Activated CD4-positive, alpha-beta T cell treated with anti-CD3 and anti-CD28 coated beads, Interleukin-2, Interleukin-6, amounts not matched to agents 100 ng/mL and 50 ng/mL, durations not matched to agents 16 hours and 8 hours (primary cell): ENCODE results near the gene CSTF2T.

Source experiments
- DNase-seq: peaks from one replicate; pipeline ENCODE4 v3.0.0-alpha.2; 2020

The CSTF2T gene, protein sequence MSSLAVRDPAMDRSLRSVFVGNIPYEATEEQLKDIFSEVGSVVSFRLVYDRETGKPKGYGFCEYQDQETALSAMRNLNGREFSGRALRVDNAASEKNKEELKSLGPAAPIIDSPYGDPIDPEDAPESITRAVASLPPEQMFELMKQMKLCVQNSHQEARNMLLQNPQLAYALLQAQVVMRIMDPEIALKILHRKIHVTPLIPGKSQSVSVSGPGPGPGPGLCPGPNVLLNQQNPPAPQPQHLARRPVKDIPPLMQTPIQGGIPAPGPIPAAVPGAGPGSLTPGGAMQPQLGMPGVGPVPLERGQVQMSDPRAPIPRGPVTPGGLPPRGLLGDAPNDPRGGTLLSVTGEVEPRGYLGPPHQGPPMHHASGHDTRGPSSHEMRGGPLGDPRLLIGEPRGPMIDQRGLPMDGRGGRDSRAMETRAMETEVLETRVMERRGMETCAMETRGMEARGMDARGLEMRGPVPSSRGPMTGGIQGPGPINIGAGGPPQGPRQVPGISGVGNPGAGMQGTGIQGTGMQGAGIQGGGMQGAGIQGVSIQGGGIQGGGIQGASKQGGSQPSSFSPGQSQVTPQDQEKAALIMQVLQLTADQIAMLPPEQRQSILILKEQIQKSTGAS

GRCh38 chr10:51699475-51700227 lies at the start of gene CSTF2T:
CSTF2T (minus strand) TSS chr10:51699595; CDS start chr10:51699549, 46 bp downstream.
- DNase-seq = peak; percentile 94

DNA sequence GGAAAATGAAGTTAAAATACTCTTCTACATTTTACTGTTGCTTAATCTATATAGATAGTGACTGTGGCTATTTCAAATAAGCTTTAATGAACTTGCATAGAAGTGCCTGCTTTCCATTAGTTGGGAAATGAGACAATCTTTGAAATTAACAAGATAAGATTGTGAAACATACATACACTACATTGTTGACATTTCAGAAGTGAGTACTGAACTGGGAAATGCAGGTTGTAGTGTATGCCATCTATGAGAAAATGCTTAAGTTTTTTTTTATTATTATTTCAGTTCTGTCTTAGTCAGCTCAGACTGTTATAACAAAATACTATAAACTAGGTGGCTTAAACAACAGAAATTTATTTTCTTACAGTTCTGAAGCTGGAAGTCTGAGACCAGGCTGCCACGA lies 49.6 kb upstream of the CSTF2T start:
- DNase-seq = no peak

- DNase-seq = no peak
These were observed 47.8 kb upstream of the CSTF2T start for GRCh38 chr10:51747216-51747615.

DNA sequence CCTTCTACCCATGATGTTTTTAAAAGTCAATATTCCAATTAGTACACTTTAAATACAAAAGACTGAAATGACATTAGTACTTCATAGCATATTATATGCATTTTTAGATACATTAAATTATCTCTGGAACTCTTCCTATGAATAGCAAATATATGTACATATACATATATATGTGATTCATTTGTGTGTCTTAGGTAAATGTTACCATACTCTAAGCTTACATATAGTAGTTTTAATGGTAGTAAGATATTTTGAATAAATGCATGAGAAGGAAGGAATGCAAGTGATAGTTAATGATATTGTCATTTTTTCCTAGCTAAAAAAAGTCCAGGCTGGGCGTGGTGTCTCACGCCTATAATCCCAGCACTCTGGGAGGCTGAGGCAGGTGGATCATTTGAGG lies 46.0 kb upstream of the CSTF2T start:
- DNase-seq = no peak

DNA sequence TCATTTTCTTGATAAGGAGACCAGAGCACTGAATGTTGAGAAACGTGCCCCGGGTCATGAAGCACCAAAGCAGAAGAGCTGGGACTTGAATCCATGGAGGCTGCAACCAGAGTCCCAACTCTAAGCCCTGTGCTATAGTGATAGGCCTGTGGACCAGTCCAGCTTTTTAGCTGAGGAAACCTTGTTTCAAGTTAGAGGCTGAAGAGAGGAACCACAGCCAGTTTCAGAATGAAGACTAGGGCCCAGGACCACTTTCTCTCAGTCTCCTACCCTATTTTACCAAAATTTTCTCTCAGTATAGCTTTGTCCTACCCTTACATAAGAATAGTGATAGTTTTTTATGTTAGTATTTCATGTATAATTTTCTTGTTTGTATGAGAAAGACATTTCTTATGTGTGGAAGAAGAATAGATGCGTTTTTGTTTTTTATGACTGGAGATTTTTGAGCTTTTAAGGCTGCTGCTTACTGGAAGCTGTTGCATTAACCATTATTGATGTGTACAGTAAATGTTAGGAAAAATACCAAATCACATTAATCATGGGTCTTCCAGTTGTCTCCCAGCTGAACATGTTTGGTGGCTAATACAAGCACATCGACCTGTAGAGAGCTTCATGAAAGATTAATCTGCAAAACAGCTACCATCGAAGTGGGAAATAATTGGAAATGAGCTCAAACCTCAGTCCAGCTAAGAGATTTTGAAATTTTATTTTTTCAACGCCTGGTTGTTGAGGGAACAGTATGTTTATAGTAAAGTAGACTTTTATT lies 45.0 kb upstream of the CSTF2T start:
- no peak for DNase-seq

DNA sequence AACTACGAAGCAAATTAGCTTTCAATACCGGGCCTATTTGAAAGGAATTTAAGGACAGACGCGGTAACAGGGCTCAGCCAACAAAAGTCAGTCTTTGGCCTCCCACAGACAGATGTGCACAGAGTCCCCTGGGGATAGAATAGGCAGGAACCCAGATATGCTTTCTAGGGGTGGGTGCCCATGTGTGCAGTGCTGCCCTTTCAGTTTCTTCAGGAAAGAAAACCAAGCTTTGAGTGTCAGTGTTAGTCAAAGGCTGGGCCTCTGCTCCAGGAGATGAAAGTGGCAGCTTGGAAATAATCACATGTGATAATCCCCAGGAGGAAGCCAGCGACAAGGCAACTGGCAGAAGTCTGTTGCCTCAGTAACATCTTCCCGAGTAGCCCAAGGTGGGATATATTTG lies 43.8 kb upstream of the CSTF2T start:
- DNase-seq = no peak

GRCh38 chr10:51733057-51733456 lies 33.7 kb upstream of the CSTF2T start:
- DNase-seq = no peak

DNA sequence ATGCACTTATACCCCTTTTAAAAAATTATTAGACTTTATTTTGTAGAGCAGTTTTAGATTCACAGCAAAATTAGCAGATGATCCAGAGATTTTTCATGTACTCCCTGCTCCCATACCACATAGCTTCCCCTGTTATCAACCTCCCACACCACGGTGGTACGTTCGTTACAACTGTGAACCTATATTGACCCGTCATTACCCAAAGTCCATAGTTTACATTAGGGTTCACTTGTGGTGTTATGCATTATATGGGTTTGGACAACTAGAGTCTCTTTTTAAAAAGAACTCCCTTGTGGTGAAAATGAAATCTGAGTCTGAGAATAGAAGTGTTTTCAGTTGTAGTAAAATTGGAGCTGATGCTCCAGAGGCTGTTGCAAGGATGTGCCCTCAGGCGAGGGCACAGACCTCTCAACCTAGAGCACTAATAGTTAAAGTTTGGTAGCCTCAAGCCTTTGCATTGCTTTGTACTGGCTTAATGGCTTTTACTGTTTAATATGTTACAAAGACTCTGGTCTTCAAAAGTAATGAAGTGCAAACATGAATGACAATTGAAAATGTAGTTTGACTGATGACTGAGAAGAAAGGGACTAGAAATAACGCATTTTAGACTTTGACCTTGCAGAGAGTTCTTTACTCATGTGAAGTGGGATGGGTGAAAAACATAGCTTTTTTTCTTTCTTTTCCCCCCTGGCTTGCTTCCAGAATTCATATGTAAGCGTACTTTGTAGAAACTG lies 30.6 kb upstream of the CSTF2T start:
- DNase-seq = no peak

DNA sequence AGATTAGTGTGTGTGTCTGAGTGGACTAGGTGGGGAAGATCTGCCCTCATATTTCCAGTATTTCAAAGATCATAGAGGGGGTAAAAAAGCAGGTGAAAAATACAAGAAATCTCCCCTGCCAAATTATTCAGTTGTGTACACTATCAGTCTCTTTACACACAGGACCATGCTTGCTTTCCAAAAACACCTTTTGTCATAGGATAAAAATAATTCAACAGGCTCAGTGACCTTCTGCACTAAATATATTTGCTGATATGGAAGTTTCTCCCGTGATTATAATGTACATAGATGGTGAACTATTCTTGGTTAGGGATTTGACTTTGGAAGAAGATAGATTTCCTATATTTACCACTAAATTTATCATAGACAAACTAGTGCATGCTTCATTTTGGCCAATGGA lies 24.6 kb upstream of the CSTF2T start:
- DNase-seq = no peak

GRCh38 chr10:51718804-51719291 lies 19.5 kb upstream of the CSTF2T start:
- DNase-seq = no peak

GRCh38 chr10:51716981-51717380 lies 17.6 kb upstream of the CSTF2T start:
- DNase-seq = no peak

- no peak for DNase-seq
These were observed 12.1 kb upstream of the CSTF2T start for GRCh38 chr10:51711519-51711891.

DNA sequence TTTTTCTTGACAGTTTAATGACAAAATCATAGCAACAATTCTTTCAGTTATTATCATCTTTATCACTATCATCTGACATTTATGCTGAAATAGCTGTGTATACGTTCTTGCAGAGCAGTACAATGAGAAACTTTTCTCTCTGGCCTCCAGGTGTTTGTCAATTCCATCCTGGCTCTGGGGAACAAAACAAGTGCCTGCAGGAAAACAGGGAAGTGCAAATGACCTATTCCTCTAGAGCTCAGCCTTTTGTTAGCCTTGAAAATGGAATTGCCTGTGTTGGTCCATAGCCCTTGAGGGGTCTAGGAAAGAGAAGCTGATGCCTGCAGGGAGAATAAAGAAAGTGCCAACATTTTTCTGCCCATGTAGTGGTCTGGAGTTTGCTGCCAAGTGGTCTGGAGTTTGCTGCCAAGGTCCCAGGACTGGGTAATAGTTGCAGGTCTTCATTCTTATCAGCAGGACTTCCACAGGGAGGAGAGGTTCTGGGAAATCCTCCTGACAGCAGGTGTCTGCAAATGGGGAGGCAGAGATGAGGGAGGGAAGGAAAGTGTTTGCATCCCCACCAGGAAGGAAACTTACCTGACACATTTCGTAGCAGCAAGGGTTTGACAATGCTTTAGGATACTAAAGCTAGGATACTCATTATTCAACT lies 10.1 kb upstream of the CSTF2T start:
- no peak for DNase-seq

DNA sequence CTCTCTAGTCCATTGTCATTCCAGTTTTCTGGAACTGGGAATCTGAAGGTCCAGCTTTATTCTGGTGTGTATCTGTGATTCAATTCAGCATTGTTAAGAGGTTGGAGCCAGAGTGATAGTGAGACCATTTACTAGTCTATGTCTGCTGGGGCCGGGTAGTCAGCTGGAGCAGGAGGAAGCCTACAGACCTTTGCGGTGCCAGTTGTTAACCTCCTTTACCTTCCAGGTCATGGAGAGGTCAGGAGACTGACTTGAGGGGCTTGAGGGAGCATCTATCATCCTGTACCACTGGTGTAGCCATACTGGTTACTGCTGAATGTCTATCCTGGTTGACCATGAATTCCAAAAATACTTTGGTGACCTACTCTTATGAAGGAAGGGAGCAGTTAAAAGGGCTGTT lies 9.2 kb upstream of the CSTF2T start:
- DNase-seq = no peak

DNA sequence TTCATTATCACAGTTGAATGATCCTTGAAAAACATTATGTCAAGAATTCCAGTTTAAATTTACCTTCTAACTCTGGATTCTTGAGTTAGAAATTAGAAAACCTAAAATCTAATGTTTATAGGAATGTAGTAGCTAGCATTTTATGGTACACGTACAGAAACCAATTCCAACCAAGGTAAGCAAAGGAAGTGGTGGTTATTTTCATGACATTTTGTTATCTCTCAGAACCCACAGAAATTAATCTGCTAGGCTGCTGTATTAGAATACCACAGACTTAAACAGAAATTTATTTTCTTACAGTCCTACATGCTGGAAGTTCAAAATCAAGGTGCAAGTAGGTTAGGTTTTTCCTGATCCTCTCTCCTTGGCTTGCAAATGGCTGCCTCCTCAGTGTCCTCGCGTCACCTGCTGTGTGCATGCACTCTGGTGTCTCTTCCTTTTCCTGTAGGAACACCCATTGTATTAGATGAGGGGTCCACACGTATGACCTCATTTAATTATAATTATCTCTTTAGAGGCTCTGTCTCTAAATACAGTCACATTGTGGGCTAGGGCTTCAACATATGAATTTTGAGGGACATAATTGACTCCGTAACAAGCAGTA lies 8.5 kb upstream of the CSTF2T start:
- no peak for DNase-seq

- DNase-seq = no peak
These were observed 8.0 kb upstream of the CSTF2T start for GRCh38 chr10:51707392-51707791.

GRCh38 chr10:51706225-51706624 lies 6.8 kb upstream of the CSTF2T start:
- DNase-seq = no peak

DNA sequence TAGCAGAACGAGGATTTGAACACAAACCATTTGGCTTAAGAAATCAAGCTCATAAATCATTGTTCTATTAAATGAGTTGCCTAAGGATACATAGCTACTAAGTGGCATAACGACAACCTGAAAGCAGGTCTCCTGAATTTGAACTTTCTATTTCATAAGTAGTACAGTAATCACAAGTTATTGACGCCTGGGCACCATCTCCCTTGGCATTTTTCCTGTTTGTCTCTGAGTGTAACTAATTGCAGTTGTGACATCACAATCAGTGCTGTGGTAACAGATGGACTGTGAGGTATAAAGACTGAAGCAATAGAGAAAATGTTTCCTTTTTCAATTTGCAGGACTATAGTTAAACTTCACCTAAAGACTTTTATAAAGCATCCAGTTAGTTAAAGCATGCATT lies 6.4 kb upstream of the CSTF2T start:
- no peak for DNase-seq

GRCh38 chr10:51700228-51700817 lies 928 bp upstream of the CSTF2T start:
- peak; percentile 11 for DNase-seq

GRCh38 chr10:51699145-51699474 lies 285 bp downstream of the CSTF2T start:
- no peak for DNase-seq

DNA sequence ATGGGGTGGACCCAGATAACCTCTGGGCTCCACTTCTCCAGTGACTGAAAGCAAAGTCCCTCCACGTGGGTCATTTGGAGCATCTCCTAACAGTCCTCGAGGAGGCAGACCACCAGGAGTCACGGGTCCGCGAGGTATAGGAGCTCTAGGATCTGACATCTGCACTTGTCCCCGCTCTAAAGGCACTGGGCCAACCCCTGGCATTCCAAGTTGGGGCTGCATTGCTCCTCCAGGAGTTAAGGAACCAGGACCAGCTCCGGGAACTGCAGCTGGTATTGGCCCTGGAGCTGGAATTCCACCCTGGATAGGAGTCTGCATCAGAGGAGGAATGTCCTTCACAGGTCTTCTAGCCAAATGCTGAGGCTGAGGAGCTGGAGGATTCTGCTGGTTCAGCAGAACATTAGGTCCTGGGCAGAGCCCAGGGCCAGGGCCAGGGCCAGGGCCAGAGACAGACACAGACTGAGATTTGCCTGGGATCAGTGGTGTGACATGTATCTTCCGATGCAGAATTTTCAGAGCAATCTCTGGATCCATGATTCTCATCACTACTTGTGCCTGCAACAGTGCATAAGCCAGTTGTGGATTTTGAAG lies 827 bp downstream of the CSTF2T start:
- no peak for DNase-seq
